Hepatic stellate cell (primary cell): ENCODE measurements around the gene ELANE.

ENCODE experiments used
- DNase-seq: peaks from one replicate; pipeline ENCODE4 v3.0.0; 2011; ENCODE audit warnings: low spot score

The ELANE gene

DNA sequence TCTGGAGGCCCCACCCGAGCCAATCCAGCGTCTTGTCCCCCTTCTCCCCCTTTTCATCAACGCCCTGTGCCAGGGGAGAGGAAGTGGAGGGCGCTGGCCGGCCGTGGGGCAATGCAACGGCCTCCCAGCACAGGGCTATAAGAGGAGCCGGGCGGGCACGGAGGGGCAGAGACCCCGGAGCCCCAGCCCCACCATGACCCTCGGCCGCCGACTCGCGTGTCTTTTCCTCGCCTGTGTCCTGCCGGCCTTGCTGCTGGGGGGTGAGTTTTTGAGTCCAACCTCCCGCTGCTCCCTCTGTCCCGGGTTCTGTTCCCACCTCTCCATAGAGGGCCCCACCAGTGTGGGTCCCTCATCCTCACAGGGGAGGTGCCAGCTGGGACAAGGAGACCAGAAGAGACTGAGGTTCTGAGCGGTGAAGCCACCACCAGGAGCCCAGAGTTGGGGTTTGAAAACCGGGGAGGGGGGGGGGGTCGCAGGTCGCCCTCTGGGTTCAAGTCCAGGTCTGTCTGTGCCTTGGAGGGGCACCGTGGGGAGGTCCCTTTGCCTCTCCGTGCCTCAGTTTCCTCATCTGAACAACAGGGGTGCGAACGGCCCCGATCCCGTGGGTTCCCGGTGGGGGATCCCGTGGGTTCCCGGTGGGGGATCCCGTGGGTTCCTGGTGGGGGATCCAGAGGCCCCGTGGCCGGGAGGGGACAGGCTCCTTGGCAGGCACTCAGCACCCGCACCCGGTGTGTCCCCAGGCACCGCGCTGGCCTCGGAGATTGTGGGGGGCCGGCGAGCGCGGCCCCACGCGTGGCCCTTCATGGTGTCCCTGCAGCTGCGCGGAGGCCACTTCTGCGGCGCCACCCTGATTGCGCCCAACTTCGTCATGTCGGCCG is at the start of gene ELANE:
TSS of gene ELANE (plus strand) at position 168 of the 878 bp plus-strand sequence. CDS start at position 194, 26 bp downstream.
- DNase-seq: no peak

GRCh38 chr19:802498-803098 is 49.5 kb upstream of the ELANE start:
- no peak for DNase-seq

- no peak for DNase-seq
Observed at GRCh38 chr19:803099-803561, 49.0 kb upstream of the ELANE start.

DNA sequence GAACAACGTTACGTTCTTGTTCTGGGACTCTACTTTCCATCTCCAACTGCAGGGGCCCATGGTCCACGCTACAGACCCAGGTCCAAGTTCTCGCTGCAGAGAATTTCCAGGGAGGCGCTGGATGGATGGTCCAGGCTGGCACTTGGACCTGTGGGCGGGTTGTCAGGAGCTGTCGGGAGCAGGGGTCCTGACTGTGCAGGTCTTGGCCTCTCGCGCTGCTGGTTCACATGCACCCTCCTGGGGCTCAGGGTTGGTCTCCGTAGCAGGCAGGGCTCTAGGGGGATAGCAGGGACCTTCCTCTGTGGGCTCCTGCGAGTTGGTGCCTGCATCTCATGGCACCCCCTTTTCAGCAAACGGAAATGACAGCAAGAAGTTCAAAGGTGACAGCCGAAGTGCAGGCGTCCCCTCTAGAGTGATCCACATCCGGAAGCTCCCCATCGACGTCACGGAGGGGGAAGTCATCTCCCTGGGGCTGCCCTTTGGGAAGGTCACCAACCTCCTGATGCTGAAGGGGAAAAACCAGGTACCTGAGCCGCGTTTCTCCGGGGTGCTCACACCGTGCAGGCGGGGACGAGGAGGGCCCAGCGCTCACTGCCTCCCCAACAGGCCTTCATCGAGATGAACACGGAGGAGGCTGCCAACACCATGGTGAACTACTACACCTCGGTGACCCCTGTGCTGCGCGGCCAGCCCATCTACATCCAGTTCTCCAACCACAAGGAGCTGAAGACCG is 48.3 kb upstream of the ELANE start:
- DNase-seq: no peak

GRCh38 chr19:804419-805165 is 47.5 kb upstream of the ELANE start:
- DNase-seq: no peak

DNA sequence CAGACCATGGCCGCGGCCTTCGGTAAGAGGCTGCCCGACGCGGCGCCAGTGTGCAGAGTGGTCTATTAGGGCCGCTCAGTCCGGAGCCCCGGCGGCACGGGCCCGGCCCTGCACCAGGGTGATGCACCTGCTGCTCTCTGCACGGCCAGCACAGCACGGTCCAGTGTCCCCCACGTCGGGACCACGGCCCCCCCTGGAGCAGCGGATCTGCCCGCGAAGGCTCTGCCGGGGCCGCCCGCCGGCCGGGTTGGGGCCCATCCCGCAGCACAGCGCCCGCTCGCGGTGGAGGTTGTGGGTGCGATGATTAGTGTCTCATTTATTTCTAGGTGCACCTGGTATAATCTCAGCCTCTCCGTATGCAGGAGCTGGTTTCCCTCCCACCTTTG is 46.9 kb upstream of the ELANE start:
- no peak for DNase-seq

DNA sequence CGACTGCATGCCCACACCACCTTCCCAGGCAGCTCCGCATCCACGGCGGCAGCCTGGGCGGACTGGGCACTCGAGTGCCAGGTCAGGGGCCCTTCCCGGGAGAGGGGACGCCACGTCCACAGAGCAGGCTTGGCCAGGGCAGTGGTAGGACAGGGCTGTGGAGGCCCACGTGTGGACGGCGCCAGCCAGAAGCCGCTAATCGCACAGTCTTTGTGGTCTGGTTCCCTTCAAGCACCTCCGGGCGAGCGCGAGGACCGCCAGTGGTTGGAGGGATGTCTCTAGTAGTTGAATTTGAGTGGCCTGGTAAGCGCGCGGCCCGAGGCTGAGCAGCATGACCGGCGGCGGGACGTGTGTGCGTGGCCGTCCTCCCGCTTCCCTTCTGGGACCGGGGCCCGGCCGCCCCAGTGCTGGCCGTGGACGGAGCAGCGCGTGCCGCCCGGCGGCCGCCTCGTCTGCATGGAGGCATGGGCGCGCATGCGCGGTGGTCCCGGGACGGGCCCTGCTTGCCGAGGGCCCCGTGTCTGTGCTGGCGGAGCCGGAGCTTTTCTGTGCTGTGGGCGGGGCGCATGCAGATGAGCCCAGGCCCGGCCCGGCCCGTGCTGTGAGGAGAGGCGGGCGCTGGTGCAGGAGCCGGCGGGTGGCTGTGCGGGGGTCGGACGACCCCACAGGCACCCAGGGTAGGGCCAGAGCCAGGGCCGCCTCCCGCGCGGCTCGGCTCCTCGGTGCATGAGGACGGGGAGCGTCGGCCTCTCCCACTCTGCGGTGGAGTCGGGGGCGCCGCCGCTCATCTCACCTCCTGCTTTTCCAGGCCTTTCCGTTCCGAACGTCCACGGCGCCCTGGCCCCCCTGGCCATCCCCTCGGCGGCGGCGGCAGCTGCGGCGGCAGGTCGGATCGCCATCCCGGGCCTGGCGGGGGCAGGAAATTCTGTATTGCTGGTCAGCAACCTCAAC is 46.2 kb upstream of the ELANE start:
- no peak for DNase-seq

GRCh38 chr19:806815-807421 is 45.2 kb upstream of the ELANE start:
- DNase-seq: no peak

DNA sequence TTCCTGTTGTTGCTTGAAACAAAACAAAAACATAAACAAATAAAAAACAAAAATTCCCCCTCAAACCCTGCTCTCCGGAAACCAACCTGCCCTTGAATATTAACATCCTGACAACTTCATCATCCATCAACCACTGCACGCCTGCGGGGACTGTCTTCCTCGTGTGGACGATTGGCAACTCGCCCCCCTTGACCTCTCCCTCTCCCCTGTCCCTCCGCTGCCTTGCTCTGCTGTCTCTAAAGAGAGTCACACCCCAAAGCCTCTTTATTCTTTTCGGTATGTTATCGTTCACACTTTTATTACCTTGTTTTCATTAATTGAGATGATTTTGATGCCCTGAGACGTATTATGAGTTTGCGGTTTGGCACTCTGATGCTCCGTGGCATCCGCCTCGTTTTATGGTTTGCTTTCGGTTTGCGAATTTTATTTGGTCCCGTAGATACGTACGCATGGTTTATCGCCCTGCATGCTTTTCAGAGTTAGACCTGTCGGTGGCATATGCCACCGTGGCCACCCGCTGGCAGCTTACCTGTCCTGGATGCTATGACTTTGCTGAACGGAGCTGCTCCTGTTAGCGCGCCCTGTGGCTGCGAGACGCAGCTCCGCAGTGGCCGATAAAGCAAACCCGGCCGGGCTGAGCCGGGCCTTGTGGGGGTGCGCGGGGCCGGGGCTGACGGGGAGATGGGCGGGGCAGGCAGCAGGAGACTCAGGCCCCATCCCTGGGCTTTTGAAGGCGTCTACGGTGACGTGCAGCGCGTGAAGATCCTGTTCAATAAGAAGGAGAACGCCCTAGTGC is 44.3 kb upstream of the ELANE start:
- DNase-seq: no peak

DNA sequence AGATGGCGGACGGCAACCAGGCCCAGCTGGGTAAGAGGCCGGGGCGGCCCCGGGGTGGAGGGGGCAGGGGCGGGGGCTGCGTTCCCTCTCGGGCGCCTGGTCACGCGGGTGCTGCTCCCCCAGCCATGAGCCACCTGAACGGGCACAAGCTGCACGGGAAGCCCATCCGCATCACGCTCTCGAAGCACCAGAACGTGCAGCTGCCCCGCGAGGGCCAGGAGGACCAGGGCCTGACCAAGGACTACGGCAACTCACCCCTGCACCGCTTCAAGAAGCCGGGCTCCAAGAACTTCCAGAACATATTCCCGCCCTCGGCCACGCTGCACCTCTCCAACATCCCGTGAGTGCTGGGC is 43.7 kb upstream of the ELANE start:
- no peak for DNase-seq

DNA sequence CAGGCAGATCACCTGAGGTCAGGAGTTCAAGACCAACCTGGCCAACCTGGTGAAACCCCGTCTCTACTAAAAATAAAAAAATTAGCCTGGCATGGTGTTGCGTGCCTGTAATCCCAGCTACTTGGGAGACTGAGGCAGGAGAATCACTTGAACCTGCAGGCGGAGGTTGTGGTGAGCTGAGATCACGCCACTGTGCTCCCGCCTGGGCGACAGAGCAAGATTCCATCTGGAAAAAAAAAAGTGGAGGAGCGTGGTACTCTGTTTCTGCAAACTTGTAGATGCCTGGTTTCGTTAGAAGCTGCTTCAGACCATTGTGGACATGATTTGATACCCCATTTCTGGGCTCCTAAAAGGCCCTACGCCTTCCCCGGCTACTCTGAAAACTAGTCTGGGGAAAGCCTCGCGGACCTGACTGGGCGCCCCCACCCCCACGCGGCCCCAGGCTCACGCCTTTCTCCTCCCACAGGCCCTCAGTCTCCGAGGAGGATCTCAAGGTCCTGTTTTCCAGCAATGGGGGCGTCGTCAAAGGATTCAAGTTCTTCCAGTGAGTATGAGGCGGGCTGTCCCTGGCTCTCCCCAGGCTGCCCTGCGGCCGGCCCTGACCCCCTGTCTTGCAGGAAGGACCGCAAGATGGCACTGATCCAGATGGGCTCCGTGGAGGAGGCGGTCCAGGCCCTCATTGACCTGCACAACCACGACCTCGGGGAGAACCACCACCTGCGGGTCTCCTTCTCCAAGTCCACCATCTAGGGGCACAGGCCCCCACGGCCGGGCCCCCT is 41.8 kb upstream of the ELANE start:
- no peak for DNase-seq

DNA sequence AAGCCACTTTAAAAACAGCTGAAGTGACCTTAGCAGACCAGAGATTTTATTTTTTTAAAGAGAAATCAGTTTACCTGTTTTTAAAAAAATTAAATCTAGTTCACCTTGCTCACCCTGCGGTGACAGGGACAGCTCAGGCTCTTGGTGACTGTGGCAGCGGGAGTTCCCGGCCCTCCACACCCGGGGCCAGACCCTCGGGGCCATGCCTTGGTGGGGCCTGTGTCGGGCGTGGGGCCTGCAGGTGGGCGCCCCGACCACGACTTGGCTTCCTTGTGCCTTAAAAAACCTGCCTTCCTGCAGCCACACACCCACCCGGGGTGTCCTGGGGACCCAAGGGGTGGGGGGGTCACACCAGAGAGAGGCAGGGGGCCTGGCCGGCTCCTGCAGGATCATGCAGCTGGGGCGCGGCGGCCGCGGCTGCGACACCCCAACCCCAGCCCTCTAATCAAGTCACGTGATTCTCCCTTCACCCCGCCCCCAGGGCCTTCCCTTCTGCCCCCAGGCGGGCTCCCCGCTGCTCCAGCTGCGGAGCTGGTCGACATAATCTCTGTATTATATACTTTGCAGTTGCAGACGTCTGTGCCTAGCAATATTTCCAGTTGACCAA is 41.1 kb upstream of the ELANE start:
- no peak for DNase-seq

DNA sequence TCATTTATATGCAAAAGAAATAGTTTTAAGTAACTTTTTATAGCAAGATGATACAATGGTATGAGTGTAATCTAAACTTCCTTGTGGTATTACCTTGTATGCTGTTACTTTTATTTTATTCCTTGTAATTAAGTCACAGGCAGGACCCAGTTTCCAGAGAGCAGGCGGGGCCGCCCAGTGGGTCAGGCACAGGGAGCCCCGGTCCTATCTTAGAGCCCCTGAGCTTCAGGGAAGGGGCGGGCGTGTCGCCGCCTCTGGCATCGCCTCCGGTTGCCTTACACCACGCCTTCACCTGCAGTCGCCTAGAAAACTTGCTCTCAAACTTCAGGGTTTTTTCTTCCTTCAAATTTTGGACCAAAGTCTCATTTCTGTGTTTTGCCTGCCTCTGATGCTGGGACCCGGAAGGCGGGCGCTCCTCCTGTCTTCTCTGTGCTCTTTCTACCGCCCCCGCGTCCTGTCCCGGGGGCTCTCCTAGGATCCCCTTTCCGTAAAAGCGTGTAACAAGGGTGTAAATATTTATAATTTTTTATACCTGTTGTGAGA is 40.5 kb upstream of the ELANE start:
- no peak for DNase-seq

DNA sequence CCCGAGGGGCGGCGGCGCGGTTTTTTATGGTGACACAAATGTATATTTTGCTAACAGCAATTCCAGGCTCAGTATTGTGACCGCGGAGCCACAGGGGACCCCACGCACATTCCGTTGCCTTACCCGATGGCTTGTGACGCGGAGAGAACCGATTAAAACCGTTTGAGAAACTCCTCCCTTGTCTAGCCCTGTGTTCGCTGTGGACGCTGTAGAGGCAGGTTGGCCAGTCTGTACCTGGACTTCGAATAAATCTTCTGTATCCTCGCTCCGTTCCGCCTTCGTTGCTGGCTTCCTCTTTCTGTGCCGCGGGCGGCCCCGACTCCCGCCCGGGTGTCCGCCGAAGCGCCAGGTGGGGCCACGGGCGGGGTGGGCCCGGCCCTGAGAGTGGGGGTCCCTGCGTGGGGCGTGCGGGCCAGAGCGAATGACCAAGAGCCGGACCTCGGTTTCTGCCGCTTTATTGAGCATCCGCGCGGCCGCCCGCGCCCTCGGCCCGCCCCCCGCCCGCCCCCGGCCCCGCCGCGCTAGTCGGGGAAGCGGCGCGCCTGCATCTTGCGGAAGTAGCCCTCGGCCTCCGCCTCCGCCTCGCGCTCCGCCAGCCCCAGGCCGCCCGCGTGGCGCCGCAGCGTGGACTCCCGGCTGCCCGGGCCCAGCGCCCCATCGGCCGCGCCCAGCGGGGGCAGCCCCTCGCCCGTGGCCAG is 39.9 kb upstream of the ELANE start:
- DNase-seq: no peak

- no peak for DNase-seq
Observed at GRCh38 chr19:812747-813218, 39.3 kb upstream of the ELANE start.

- DNase-seq: no peak
Observed at GRCh38 chr19:813219-814151, 38.6 kb upstream of the ELANE start.
